Measurements from ENCODE around the gene CDH4.

DNA sequence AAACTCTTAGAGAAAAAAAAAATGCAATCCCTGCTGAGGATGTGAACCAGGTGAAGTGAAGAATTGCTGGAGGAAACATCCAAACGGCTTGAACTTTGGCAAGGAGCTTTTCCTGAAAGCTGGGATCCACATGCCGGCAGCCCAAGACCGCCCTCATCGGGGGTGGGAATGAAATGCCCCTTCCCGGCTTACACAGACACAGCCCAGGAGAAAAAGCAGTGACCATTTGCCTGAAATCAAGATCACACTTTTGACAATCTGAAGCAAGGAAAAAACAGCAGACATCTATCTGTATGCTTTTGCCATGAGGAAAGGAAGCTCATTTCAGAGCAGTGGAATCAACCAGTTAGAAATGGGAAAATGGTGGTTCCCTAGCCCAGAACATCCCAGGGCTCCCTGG, 559.1 kb downstream of the CDH4 start:
- TF ChIP-seq, protein P1, sequence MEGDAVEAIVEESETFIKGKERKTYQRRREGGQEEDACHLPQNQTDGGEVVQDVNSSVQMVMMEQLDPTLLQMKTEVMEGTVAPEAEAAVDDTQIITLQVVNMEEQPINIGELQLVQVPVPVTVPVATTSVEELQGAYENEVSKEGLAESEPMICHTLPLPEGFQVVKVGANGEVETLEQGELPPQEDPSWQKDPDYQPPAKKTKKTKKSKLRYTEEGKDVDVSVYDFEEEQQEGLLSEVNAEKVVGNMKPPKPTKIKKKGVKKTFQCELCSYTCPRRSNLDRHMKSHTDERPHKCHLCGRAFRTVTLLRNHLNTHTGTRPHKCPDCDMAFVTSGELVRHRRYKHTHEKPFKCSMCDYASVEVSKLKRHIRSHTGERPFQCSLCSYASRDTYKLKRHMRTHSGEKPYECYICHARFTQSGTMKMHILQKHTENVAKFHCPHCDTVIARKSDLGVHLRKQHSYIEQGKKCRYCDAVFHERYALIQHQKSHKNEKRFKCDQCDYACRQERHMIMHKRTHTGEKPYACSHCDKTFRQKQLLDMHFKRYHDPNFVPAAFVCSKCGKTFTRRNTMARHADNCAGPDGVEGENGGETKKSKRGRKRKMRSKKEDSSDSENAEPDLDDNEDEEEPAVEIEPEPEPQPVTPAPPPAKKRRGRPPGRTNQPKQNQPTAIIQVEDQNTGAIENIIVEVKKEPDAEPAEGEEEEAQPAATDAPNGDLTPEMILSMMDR (IDR thresholded peaks at IDR 0.05), result no peak
- no peak for TF ChIP-seq POLR2AphosphoS5 (IDR thresholded peaks at IDR 0.05)

Data from prostate gland (tissue), 2 donors.